Spleen (tissue), 7 donors: ENCODE data around the gene AKAP7.

Source experiments
- CTCF ChIP-seq, 11 experiments: fragments of 200-600 bp in 7 of 11; fragments of 450-650 bp in 4 of 11; sonication (generic) in 4 of 11; IDR thresholded peaks in 8 of 11; conservative IDR thresholded peaks in 3 of 11; 1 replicate in 7 of 11; 2 replicates in 4 of 11; pipeline versions ENCODE4 v1.4.0 to v1.8.0; 2016 to 2021; ENCODE audit warnings: antibody characterized with exemption in 11 of 11, inconsistent platforms in 4 of 11, mild to moderate bottlenecking in 1 of 11
- POLR2A ChIP-seq, 3 donors: fragments of 450-650 bp; IDR thresholded peaks; one replicate each; pipeline ENCODE4 v1.5.1; 2017; ENCODE audit warnings: antibody characterized with exemption in 3 of 3, mild to moderate bottlenecking in 1 of 3
- donor health status: DM: no; HTN: no; CAD: no; lungs with moderate emphysema.
- donor health status: DM: no; HTN: no; CAD: no.
- donor health status: DM: no; HTN: no; CAD: no.

GRCh38 chr6:131093334-131093733 lies 41.9 kb upstream of the AKAP7 start:
- no peak for TF ChIP-seq POLR2A (IDR thresholded peaks at IDR 0.05)
- no peak for TF ChIP-seq CTCF (IDR thresholded peaks at IDR 0.05 in 8 of 11, conservative IDR thresholded peaks at IDR 0.05 in 3 of 11)
